A204.1 (cell line): Measurements from ENCODE around the gene UBE4B.
"Not testable (repeated sequence)": the region's sequence is repeated elsewhere in the genome, so short reads cannot be mapped to it uniquely, and the experiment has no call there.

Experiments
- FAIRE-seq: peaks from 2 replicates; lab custom pipeline; 2012; peaks lifted over from hg19 to GRCh38; lab: Jason Lieb, UNC

Gene UBE4B

DNA sequence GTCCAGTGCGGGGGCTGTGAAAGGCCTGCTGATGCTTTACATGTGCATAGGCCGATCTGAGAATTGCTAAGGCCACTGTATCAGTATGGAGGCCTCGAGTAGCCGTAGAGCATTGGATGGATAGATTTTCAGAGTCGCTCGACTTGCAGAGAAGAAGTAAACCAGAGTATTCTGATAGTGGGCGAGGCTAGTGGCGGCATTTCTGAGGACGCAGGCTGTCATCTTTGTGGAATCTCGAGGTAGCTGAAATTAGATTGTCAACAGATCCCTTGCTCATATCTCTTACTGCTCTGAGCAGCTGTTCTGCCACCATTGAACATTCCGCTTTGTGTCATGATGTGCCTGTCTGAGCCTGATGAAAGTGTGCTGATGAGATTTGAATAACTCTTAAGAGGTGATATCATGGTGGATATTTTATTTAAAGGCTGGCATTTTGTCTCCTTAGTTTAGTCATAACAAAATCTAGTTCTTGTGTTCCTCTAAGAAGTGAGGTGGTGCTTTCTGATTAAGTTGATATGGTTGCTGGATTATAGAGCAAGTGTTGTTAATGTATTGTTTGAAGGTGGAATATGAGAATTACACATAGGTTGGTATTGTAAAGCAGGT is 179.2 kb downstream of the UBE4B start:
- no peak for FAIRE-seq

DNA sequence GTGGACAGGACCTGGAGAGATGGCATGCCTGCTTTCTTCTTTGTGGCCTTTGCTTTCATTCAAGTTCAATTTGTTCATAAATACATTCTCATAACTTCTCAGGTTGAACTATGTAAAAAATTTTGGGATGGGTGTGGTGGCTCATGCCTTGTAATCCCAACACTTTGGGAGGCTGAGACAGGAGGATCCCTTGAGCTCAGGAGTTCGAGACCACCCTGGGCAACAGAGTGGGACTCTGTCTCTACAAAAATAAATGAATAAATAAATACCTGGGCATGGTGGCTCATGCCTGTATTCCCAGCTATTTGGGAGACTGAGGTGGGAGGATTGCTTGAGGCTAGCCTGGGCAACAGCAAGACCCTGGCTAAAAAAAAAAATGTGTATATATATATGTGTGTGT is 179.7 kb downstream of the UBE4B start:
- no peak for FAIRE-seq

DNA sequence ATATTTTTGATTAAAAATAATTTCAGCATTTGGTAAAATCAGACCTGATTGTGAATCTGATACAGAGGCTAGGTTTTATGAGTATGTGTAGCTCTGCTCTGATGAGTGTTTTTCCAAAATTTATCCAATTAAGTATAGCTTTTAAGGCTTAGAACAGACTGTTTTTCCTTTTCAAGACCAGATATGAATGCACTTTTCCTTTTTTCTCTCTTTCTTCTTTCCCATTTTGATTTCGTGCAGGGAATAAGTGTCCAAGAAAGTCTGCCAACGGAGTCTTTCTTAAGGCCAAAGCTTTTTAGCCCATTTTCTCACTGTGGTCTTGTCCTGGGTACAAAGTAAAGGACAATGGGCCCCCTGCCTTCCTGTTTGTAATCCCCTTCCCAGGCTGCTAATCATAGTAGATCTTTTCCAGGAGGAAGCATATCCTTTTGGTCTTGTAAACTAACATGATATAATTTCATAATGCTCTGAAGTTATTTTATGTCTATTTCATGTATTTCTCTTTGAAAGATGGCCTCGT is 180.5 kb downstream of the UBE4B start:
- FAIRE-seq, result no peak

DNA sequence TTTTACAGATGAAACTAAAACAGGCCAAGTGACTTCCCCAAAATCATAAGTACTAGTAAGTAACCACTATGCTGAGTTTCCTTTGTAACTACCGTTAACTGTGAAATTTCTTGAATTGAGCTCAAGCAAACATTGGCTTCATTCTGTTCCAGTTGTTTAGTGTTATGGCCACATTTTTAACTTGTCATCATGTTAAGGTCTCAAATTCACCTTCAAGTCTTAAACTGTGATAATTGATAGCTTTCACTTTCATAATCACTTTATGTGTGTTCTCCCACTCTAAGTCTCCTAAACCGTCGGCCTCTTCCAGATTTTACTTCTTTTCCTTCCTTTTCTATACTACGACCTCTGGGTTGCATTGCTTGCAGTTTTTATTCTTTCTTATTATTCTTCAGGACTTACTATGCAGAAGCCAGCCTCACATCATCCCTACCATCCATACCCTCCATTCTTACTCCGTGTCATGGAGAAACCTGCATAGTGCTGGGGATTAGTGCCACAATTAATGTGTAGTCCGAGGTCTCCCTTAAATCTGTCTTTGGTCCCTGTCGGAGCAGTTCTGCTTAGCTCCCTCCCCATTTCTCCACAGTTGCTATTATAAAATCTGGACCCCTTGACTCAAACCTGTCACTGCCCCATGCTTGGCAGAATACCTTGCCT is 183.5 kb downstream of the UBE4B start:
- no peak for FAIRE-seq

DNA sequence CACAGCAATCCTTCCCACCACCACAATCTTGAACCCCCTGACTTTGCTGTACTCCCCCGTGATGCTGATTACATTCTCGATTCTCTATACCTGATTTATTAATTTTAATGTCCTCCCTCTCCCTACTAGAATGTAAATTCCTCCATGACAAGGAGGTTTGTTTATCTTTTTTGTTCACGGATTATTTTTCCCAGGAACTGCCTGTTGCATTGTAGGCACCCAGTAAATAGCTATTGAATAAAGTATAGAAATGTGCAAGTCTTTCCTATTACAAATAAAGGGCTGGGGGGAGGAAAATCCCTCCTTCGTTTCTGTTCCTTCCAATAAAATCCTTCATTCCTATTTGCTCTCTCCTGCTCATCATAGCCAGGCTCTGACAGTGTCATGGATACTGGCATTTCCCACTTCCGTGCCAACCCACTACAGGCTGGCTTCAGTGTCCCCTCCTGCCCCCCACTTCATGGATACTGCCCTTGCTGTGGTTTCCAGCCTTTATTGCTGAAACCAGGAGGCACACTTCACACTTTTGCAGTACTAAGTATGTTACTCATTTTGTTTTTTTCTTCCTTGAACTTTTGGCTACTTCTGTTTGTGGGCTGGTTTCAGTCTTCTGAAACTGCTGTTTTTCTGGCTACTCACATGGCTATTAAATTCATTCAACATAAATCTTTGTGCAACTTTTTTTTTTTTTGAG is 185.1 kb downstream of the UBE4B start:
- FAIRE-seq, result no peak

DNA sequence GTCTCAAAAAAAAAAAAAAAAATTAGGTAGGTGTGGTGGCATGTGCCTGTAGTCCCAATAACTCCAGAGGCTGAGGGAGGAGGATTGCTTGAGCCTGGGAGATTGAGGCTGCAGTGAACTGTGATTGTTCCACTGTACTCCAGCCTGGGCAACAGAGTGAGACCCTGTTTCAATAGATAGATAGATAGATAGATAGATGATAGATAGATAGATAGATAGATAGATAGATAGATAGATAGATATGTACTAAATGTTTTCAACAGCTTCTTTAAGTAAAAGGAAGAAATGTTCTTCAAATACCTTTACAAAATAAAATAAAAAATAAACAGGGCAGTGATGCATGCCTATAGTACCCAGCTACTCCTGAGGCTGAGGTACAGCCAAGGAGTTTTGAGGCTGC is 187.4 kb downstream of the UBE4B start:
- no peak for FAIRE-seq

DNA sequence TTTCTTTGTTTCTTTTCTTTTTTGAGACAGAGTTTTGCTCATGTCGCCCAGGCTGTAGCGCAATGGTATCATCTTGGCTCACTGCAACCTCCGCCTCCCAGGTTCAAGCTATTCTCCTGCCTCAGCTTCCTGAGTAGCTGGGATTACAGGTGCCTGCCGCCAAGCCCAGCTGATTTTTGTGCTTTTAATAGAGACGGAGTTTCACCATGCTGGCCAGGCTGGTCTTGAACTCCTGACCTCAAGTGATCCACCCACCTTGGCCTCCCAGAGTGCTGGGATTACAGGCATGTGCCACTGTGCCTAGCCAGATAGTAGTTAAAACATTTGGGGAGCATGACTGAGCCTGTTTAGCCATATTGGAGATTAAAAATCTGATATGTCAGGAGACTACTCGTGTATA is 187.9 kb downstream of the UBE4B start:
- not testable (repeated sequence) for FAIRE-seq

DNA sequence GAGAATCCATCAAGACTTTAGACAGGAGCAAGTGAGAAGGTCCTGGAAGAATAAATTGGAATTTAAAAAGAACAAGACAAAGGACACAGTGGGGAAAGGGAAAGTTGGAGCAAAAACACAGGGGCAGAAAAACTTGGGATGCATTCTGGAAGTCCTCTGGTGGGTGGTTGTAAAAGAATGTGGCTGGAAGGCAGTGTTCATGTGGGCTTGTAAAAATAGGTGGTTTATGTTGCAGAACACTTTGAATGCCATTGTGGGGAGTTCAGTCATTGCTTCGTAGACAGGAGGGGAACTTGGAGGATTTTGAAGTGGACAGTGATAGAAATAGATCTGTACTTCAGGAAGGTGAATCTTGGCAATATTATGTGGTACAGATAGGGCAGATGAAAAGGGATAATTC is 192.8 kb downstream of the UBE4B start:
- FAIRE-seq, result no peak

DNA sequence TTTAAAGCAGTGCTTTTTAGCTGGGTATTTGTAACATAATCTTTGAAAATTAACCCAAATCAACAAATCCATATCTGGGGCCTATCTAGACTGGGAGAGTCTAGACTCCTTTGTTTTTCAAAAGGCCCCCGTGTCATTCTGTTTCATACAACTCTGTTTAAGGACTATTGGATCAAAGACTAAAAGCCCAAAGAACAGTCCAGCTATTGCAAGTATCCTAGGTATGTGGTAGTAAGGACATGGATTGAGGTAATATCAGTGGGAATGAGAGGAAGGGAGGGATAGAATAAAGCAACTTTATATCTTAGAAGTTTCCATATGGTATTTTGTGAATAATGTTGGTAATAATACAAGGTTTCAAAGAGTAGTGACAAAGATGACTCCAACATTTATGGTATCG is 195.8 kb downstream of the UBE4B start:
- no peak for FAIRE-seq

DNA sequence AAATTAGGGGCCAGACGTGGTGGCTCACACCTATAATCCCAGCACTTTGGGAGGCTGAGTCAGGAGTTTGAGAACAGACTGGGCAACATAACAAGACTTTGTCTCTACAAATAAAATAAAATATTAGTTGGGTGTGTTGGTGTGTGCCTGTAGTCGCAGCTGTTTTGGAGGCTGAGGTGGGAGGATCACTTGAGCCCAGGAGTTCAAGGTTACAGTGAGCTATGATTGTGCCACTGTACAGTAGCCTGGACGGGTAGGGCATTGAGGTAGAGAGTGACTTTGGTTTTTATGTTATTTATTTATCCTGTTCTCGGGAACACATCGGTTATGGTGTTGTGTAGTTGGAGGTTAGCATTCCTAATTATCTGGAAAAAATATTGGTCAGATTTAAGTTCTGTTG is 197.1 kb downstream of the UBE4B start:
- FAIRE-seq, result no peak
